Activated T-helper 1 cell treated with anti-CD3 and anti-CD28 coated beads, Interleukin-12 subunit alpha, Interleukin-12 subunit beta, Interleukin-2, Interleukin-4 antibody, amounts not matched to agents 30 ng/mL and 10 ng/mL and 1 ng/mL, durations not matched to agents 14 hours and 24 hours and 36 hours (primary cell): ENCODE results near the gene NPHP4. TPM values are rescaled to one million over a fixed set of nuclear protein-coding genes. Genes with fewer than 3 reads are reported as not detected.

Source experiments
- DNase-seq: peaks from one replicate; pipeline ENCODE4 v3.0.0; 2021; ENCODE audit warnings: low spot score
- H3K27ac Mint-ChIP-seq: one replicate; pipeline ENCODE4 v1.8.0; 2021; ENCODE audit warnings: mild to moderate bottlenecking, mixed read lengths
- H3K27me3 Mint-ChIP-seq: one replicate; pipeline ENCODE4 v1.8.0; 2022; ENCODE audit warnings: mild to moderate bottlenecking, moderate library complexity, mixed read lengths; ENCODE audit not compliant: insufficient read depth
- H3K36me3 Mint-ChIP-seq: one replicate; pipeline ENCODE4 v1.8.0; 2021; ENCODE audit warnings: low read depth, mixed read lengths
- H3K4me1 Mint-ChIP-seq: one replicate; pipeline ENCODE4 v1.8.0; 2021; ENCODE audit warnings: low read depth, mixed read lengths
- H3K4me3 Mint-ChIP-seq: one replicate; pipeline ENCODE4 v1.8.0; 2021; ENCODE audit warnings: mild to moderate bottlenecking, moderate library complexity, mixed read lengths
- H3K9me3 Mint-ChIP-seq: one replicate; pipeline ENCODE4 v1.8.0; 2021; ENCODE audit warnings: mixed read lengths
- intact Hi-C: fragments of 100-400 bp; cut with micrococcal nuclease; formaldehyde crosslinking; loops from one replicate; pipeline ENCODE4 v1.15.1; 2024
- total RNA-seq: library from RNA; stranded (reverse); gene quantifications from 2 replicates; pipeline ENCODE4 v1.2.3, GENCODE V29; 2022

The NPHP4 gene
- total RNA-seq, 1 donor from 2014 or later: 18.3 TPM

DNA sequence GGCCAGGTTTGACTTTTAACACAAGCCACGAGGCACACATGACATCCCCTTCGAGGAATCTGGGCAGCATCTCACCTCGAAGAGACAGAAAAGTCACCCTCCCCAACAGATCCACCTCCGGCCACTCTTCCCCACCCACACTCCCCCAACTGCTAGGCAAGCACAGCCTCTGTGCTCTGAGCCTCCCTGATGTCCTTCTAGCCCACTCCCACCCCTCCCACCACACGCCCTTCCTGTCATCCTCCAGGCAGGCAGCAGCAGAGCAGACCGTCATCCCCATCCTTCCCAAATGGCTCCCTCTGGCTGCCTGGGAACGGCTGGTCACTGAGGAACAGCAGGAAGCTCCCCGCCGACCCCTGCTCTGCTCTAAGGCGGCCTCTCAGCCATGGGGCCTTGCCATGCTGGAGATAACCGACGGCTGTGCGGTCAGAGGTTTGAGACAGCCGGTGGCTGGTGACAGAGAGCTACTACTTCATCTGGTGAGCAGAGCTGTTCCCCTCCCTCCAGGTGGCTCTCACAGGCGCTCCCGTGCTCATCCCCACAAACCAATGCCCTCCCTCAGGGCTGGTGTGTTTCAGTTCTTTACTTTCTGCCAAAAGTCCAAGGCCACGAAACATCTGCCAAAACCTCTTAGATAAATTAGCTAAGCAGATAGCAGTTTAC is 25.6 kb downstream of the NPHP4 start:
- H3K9me3 Mint-ChIP-seq: no peaks in the 10 kb centered on the region
- peaks cover 3% of the 10 kb centered on the region for H3K36me3 Mint-ChIP-seq
- no peak for DNase-seq
- no peak overlapping the region for H3K4me3 Mint-ChIP-seq
- no peaks in the 10 kb centered on the region for H3K4me1 Mint-ChIP-seq
- intact Hi-C loops: no loop called here
- H3K27me3 Mint-ChIP-seq: no peaks in the 10 kb centered on the region
- H3K27ac Mint-ChIP-seq: no peak overlapping the region

DNA sequence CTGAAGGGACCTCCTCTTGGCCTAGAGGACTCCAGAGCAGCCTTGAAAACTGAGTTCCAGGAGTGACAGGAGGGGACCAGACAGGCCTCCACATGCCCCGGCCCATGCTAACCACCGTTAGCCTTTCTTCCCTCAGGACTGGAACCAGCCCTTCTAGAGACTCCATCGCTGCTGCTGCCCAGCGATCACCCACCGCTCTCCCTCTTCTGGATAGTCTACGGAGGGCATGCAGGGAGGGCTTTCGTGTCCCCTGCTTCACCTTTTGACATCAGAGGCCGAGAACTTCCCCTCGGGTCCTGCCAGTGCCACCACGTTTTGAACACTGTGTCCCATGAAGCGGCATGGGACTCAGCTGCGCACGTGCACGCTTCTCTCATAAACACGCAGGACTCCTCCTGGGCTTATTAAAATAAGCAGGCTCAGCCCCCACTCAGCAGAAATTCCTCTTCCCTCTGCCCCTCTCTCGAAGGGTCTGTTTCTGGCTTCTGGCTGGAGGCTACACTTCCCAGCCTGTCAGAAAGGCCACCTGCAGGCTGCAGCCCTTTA is 26.6 kb downstream of the NPHP4 start:
- no peak overlapping the region for H3K27ac Mint-ChIP-seq
- H3K9me3 Mint-ChIP-seq: no peaks in the 10 kb centered on the region
- H3K4me3 Mint-ChIP-seq: no peak overlapping the region
- DNase-seq: no peak
- intact Hi-C loops: no loop called here
- peaks cover 8% of the 10 kb centered on the region for H3K36me3 Mint-ChIP-seq
- no peaks in the 10 kb centered on the region for H3K4me1 Mint-ChIP-seq
- no peaks in the 10 kb centered on the region for H3K27me3 Mint-ChIP-seq

DNA sequence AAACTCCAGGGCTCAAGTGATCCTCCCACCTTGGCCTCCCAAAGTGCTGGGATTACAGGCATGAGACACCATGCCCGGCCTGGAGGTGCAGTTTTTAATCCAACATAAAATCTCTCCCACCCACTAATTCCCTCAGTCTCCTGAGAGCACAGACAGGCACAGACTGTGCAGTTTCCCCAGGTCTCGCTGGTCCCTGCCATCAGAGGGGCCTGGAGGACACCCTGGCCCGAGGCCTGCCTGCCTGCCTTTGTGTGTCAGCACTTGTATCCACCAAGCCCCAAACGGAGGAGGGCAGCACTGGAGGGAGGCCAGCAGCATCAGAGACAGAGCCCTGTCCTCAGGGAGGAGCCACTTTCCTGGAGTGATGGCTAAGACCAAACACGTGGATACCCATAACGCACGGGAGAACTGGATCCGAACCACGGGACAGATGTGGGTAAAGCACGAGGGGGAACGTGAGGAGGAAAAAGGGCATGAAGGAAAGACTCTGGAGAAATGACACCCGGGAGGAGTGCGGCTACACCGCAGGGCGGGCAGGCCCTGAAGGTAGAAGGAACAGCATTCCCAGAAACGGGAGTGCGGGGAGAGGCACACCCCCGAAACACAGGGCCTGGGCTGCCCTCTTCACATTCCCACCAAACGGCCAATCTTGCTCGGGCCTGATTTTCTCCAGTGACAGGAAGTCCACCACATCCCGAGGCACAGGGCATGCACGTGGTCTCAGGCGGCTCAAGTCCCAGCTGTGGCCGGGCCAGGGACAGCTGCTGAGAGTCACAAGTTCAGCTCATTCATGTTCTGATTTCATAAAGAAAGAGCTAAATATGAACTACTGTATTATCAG is 29.7 kb downstream of the NPHP4 start:
- Mint-ChIP-seq H3K9me3 (no peaks in the 10 kb centered on the region), H3K4me1 (no peaks in the 10 kb centered on the region), H3K36me3 (peaks cover 14% of the 10 kb centered on the region), H3K27ac (no peak overlapping the region), H3K27me3 (no peaks in the 10 kb centered on the region), H3K4me3 (no peak overlapping the region)
- intact Hi-C loops: no loop called here
- DNase-seq: no peak

DNA sequence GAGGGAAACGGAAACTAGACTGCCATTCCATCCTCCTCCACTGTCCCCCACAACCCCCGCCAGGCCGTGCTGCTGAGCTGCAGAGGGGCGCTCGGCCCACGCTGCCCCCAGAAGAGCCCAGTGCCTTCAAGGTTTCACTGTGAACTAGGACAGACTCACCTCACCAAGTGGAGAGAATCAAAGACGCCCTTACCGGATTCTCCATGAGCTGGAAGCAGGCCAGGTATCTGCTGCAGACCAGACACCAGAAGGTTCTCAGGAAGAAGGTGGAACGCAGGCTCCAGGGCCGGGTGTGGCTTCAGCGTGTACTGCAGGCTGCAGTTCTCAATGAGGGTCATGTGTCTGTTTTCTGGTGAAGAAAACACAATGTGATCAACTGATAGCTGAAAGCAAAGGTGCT is 30.6 kb downstream of the NPHP4 start:
- no peak for DNase-seq
- H3K9me3 Mint-ChIP-seq: no peaks in the 10 kb centered on the region
- no peaks in the 10 kb centered on the region for H3K27me3 Mint-ChIP-seq
- no peak overlapping the region for H3K4me3 Mint-ChIP-seq
- H3K36me3 Mint-ChIP-seq: peaks cover 19% of the 10 kb centered on the region
- intact Hi-C loops: no loop called here
- H3K4me1 Mint-ChIP-seq: peaks cover 6% of the 10 kb centered on the region
- H3K27ac Mint-ChIP-seq: no peak overlapping the region

DNA sequence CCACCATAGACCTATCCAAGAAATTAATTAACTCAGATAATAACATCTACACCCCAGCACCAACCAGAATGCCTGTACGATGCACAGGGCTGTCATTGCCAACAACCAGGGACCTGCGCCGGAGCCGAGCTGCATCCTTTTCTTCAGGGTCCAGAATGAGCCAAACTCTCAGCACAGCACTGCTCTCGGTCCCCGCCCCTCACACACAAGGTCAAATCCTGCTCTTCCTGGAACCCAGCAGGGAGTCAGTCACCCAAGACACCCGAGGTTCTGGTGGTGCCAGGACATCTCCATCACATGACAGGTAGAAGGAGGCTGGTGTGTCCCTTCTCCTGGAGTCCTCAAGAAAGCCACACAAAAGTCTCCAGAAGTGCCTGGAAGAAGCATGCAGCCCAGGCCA is 31.9 kb downstream of the NPHP4 start:
- Mint-ChIP-seq H3K4me1 (peaks cover 11% of the 10 kb centered on the region), H3K4me3 (no peak overlapping the region), H3K27me3 (no peaks in the 10 kb centered on the region), H3K9me3 (no peaks in the 10 kb centered on the region), H3K27ac (peak overlapping the region; percentile 5), H3K36me3 (peaks cover 22% of the 10 kb centered on the region)
- intact Hi-C loops: no loop called here
- DNase-seq: no peak

GRCh38 chr1:5959667-5960230 is 32.5 kb downstream of the NPHP4 start:
- DNase-seq: no peak
- Mint-ChIP-seq H3K27me3 (no peaks in the 10 kb centered on the region), H3K27ac (no peak overlapping the region), H3K9me3 (no peaks in the 10 kb centered on the region), H3K4me3 (no peak overlapping the region), H3K4me1 (peaks cover 17% of the 10 kb centered on the region), H3K36me3 (peaks cover 25% of the 10 kb centered on the region)
- intact Hi-C loops: no loop called here

DNA sequence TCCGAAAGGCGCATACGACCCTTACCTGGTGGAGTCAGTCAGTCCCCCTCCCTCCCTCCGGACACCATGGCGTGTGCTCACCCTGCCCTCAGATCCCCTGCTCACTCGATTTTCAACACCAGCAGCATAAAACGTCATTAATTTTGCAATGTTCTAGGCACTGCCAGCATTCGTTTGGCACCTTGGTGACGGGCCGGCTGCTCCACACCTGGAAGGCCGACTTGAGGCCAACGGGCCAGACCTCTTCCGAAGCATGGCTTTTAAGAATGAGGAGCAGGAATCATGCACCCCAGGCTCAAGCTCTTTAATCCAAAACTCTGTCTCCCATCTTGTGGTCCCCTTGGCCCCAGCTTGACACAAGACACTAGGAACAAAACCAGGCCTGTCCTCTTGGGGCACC is 33.1 kb downstream of the NPHP4 start:
- H3K27ac Mint-ChIP-seq: no peak overlapping the region
- intact Hi-C loops: no loop called here
- peaks cover 23% of the 10 kb centered on the region for H3K4me1 Mint-ChIP-seq
- no peaks in the 10 kb centered on the region for H3K9me3 Mint-ChIP-seq
- no peak overlapping the region for H3K4me3 Mint-ChIP-seq
- H3K27me3 Mint-ChIP-seq: no peaks in the 10 kb centered on the region
- H3K36me3 Mint-ChIP-seq: peaks cover 29% of the 10 kb centered on the region
- no peak for DNase-seq

- H3K9me3 Mint-ChIP-seq: no peaks in the 10 kb centered on the region
- no peaks in the 10 kb centered on the region for H3K27me3 Mint-ChIP-seq
- no peak for DNase-seq
- H3K36me3 Mint-ChIP-seq: peaks cover 34% of the 10 kb centered on the region
- H3K4me1 Mint-ChIP-seq: peaks cover 23% of the 10 kb centered on the region
- no peak overlapping the region for H3K27ac Mint-ChIP-seq
- H3K4me3 Mint-ChIP-seq: no peak overlapping the region
- intact Hi-C loops: no loop called here
These were observed 36.0 kb downstream of the NPHP4 start for GRCh38 chr1:5956022-5956830.

GRCh38 chr1:5955479-5955977 is 36.7 kb downstream of the NPHP4 start:
- intact Hi-C loops: no loop called here
- H3K4me1 Mint-ChIP-seq: peaks cover 23% of the 10 kb centered on the region
- H3K27me3 Mint-ChIP-seq: no peaks in the 10 kb centered on the region

DNA sequence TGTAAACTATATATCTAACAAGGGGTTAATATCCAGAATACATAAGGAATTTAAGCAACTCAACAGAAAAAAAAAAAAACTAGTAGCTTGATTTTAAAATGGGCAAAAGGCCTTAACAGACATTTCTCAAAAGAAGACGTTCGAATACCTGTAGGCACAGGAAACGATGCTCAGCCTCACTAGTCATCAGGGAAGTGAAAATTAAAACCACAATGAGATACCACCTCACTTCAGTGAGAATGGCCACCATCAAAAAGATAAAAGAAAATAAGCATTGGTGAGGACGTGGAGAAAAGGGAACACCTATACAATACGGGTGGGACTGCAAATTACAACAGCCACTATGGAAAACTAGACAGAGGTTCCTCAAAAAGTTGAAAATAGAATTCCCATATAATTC is 37.3 kb downstream of the NPHP4 start:
- H3K4me3 Mint-ChIP-seq: peak overlapping the region; percentile 4
- H3K27me3 Mint-ChIP-seq: no peaks in the 10 kb centered on the region
- DNase-seq: no peak
- intact Hi-C loops: no loop called here
- peaks cover 23% of the 10 kb centered on the region for H3K4me1 Mint-ChIP-seq
- no peaks in the 10 kb centered on the region for H3K9me3 Mint-ChIP-seq
- peaks cover 30% of the 10 kb centered on the region for H3K36me3 Mint-ChIP-seq
- peak overlapping the region; percentile 18 for H3K27ac Mint-ChIP-seq

More at GRCh38 chr1:5955479-5955977, 36.7 kb downstream of the NPHP4 start:
- Mint-ChIP-seq H3K9me3 (no peaks in the 10 kb centered on the region), H3K36me3 (peaks cover 30% of the 10 kb centered on the region), H3K27ac (no peak overlapping the region), H3K4me3 (no peak overlapping the region)
- no peak for DNase-seq

- Mint-ChIP-seq H3K4me1 (peaks cover 23% of the 10 kb centered on the region), H3K36me3 (peaks cover 24% of the 10 kb centered on the region), H3K27me3 (no peaks in the 10 kb centered on the region), H3K4me3 (no peak overlapping the region), H3K27ac (no peak overlapping the region), H3K9me3 (no peaks in the 10 kb centered on the region)
- intact Hi-C loops: no loop called here
- DNase-seq: no peak
These were observed 38.8 kb downstream of the NPHP4 start for GRCh38 chr1:5953386-5953785.

- Mint-ChIP-seq H3K4me3 (no peak overlapping the region), H3K4me1 (peaks cover 20% of the 10 kb centered on the region), H3K27ac (no peak overlapping the region), H3K9me3 (no peaks in the 10 kb centered on the region), H3K27me3 (no peaks in the 10 kb centered on the region), H3K36me3 (peaks cover 25% of the 10 kb centered on the region)
- no peak for DNase-seq
- intact Hi-C loops: no loop called here
These were observed 40.3 kb downstream of the NPHP4 start for GRCh38 chr1:5951846-5952410.
